Fibroblast of mammary gland (primary cell): ENCODE results near the gene FARS2.

Source experiments
- DNase-seq: peaks from one replicate; pipeline ENCODE4 v3.0.0-alpha.2; 2010; ENCODE audit warnings: low read depth
- H3K4me3 ChIP-seq: 2 replicates; pipeline ENCODE4 v1.5.1; 2011; ENCODE audit warnings: low read depth, mild to moderate bottlenecking, low read length, moderate library complexity; ENCODE audit not compliant: control insufficient read depth
- CTCF ChIP-seq: conservative IDR thresholded peaks from 2 replicates; pipeline ENCODE4 v1.5.1; 2011; ENCODE audit warnings: low read depth, low read length, inconsistent platforms; ENCODE audit not compliant: control insufficient read depth, insufficient read depth

Gene FARS2

GRCh38 chr6:5294392-5295211, 33.3 kb downstream of the FARS2 start:
- TF ChIP-seq CTCF = no peak
- DNase-seq = no peak
- no peak overlapping the region for H3K4me3 ChIP-seq

GRCh38 chr6:5295623-5296022, 34.3 kb downstream of the FARS2 start:
- DNase-seq = no peak
- no peak overlapping the region for H3K4me3 ChIP-seq
- no peak for TF ChIP-seq CTCF

GRCh38 chr6:5300206-5300764, 39.0 kb downstream of the FARS2 start:
- TF ChIP-seq CTCF = no peak
- H3K4me3 ChIP-seq = no peak overlapping the region
- no peak for DNase-seq

- TF ChIP-seq CTCF = no peak
- H3K4me3 ChIP-seq = no peak overlapping the region
- no peak for DNase-seq
These were observed 41.1 kb downstream of the FARS2 start for GRCh38 chr6:5302220-5302946.

- H3K4me3 ChIP-seq = no peak overlapping the region
- peak; percentile 19 for TF ChIP-seq CTCF
- peak; percentile 10 for DNase-seq
These were observed 41.8 kb downstream of the FARS2 start for GRCh38 chr6:5302995-5303622.

GRCh38 chr6:5303682-5304081, 42.4 kb downstream of the FARS2 start:
- no peak overlapping the region for H3K4me3 ChIP-seq
- no peak for TF ChIP-seq CTCF
- no peak for DNase-seq
